ENCODE data around the gene UQCRQ. TPM values are rescaled to one million over a fixed set of nuclear protein-coding genes. Genes with fewer than 3 reads are reported as not detected.
A peak's percentile ranks its signal among the peaks of the same experiment; 100 is the strongest.

Gene UQCRQ
- total and polyA plus RNA-seq, 9 of the 15 experiments (the other 6 are each of a cell fraction or from before 2014, with no cell fraction given), result 235 to 2,421 (median 883) TPM

DNA sequence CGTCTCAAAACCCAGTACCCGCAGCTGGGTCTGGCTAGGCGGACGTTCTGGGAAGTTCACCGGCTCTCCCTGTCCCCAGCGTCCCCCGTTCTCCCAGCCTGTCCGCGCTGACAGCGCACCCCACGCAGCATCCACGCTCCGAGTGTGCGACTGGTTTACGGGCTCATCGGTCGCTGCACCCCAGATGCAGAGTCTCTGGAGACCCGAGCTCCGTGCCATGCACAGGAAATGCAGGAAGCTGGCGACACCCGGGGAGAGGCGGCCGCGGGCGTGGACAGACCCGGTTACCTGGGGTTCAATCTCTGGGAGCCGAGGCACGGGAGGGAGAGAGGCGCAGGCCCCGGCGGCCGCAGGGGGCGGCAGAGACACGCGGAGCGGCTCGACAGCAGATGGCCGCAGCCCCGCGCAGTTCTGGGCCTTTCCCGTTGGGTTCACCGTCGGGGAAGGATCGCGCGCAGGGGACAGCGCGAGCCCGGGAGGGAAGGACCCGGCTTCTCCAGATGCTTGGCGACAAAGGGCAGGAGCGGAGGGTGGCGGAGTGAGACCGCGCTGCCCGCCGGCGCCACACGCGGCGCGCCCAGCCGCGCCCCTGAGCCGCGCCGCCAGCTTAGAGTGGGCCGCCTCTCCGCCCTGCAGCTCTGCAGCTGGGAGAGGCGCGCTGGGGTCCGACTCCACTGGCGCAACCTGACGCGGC lies 36.6 kb upstream of the UQCRQ start (continued):
- TF ChIP-seq, protein P1, sequence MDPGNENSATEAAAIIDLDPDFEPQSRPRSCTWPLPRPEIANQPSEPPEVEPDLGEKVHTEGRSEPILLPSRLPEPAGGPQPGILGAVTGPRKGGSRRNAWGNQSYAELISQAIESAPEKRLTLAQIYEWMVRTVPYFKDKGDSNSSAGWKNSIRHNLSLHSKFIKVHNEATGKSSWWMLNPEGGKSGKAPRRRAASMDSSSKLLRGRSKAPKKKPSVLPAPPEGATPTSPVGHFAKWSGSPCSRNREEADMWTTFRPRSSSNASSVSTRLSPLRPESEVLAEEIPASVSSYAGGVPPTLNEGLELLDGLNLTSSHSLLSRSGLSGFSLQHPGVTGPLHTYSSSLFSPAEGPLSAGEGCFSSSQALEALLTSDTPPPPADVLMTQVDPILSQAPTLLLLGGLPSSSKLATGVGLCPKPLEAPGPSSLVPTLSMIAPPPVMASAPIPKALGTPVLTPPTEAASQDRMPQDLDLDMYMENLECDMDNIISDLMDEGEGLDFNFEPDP (CRISPR knock-in tag; IDR thresholded peaks at IDR 0.05), result no peak
- no peak for TF ChIP-seq MAFG (tag; conservative IDR thresholded peaks at IDR 0.05)
- no peak for TF ChIP-seq U2AF2 (optimal IDR thresholded peaks at IDR 0.05; ENCODE audit: low read depth, low read length)
- TF ChIP-seq, protein P2, sequence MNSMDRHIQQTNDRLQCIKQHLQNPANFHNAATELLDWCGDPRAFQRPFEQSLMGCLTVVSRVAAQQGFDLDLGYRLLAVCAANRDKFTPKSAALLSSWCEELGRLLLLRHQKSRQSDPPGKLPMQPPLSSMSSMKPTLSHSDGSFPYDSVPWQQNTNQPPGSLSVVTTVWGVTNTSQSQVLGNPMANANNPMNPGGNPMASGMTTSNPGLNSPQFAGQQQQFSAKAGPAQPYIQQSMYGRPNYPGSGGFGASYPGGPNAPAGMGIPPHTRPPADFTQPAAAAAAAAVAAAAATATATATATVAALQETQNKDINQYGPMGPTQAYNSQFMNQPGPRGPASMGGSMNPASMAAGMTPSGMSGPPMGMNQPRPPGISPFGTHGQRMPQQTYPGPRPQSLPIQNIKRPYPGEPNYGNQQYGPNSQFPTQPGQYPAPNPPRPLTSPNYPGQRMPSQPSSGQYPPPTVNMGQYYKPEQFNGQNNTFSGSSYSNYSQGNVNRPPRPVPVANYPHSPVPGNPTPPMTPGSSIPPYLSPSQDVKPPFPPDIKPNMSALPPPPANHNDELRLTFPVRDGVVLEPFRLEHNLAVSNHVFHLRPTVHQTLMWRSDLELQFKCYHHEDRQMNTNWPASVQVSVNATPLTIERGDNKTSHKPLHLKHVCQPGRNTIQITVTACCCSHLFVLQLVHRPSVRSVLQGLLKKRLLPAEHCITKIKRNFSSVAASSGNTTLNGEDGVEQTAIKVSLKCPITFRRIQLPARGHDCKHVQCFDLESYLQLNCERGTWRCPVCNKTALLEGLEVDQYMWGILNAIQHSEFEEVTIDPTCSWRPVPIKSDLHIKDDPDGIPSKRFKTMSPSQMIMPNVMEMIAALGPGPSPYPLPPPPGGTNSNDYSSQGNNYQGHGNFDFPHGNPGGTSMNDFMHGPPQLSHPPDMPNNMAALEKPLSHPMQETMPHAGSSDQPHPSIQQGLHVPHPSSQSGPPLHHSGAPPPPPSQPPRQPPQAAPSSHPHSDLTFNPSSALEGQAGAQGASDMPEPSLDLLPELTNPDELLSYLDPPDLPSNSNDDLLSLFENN (IDR thresholded peaks at IDR 0.05; ENCODE audit: low read depth in 2 of 2, low read length in 2 of 2), result no peak
- TF ChIP-seq SNIP1 (IDR thresholded peaks at IDR 0.05; ENCODE audit: low read depth), result no peak
- no peak for TF ChIP-seq KAT2B (IDR thresholded peaks at IDR 0.05; ENCODE audit: low read depth, low read length)
- TF ChIP-seq ZNF668 (CRISPR knock-in tag; IDR thresholded peaks at IDR 0.05), result no peak
- TF ChIP-seq STAG1 (CRISPR knock-in tag; IDR thresholded peaks at IDR 0.05; ENCODE audit: borderline replicate concordance), result peak; percentile 74; the same call in 1 of the 2 replicates
- TF ChIP-seq BRF1 (IDR thresholded peaks at IDR 0.05; ENCODE audit: borderline replicate concordance, extremely low read depth, insufficient read length), result no peak
- TF ChIP-seq, protein P3, sequence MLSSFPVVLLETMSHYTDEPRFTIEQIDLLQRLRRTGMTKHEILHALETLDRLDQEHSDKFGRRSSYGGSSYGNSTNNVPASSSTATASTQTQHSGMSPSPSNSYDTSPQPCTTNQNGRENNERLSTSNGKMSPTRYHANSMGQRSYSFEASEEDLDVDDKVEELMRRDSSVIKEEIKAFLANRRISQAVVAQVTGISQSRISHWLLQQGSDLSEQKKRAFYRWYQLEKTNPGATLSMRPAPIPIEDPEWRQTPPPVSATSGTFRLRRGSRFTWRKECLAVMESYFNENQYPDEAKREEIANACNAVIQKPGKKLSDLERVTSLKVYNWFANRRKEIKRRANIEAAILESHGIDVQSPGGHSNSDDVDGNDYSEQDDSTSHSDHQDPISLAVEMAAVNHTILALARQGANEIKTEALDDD (IDR thresholded peaks at IDR 0.05), result no peak
- TF ChIP-seq, protein P4, sequence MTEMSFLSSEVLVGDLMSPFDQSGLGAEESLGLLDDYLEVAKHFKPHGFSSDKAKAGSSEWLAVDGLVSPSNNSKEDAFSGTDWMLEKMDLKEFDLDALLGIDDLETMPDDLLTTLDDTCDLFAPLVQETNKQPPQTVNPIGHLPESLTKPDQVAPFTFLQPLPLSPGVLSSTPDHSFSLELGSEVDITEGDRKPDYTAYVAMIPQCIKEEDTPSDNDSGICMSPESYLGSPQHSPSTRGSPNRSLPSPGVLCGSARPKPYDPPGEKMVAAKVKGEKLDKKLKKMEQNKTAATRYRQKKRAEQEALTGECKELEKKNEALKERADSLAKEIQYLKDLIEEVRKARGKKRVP (CRISPR knock-in tag; IDR thresholded peaks at IDR 0.05), result no peak
- TF ChIP-seq ZNF140 (CRISPR knock-in tag; IDR thresholded peaks at IDR 0.05), result no peak
- no peak for TF ChIP-seq ZNF197 (CRISPR knock-in tag; IDR thresholded peaks at IDR 0.05; ENCODE audit: low read depth)
- TF ChIP-seq TCF7 (IDR thresholded peaks at IDR 0.05; ENCODE audit: borderline replicate concordance), result no peak
- TF ChIP-seq HDAC6 (IDR thresholded peaks at IDR 0.05; ENCODE audit: low read depth, low read length), result 0 out of 2 replicates have a peak, but pooled peaks have one; percentile 41
- no peak for TF ChIP-seq ZNF124 (CRISPR knock-in tag; IDR thresholded peaks at IDR 0.05)
- TF ChIP-seq FOXA1 (IDR thresholded peaks at IDR 0.05; ENCODE audit: borderline replicate concordance), result no peak
- TF ChIP-seq HDGF (IDR thresholded peaks at IDR 0.05), result no peak
- no peak for TF ChIP-seq HNRNPK (IDR thresholded peaks at IDR 0.05; ENCODE audit: low read depth, low read length, poor library complexity, severe bottlenecking)
- TF ChIP-seq PCBP2 (IDR thresholded peaks at IDR 0.05; ENCODE audit: low read depth, low read length, poor library complexity, severe bottlenecking), result no peak
- TF ChIP-seq SAFB2 (IDR thresholded peaks at IDR 0.05; ENCODE audit: borderline replicate concordance, low read depth, low read length, severe bottlenecking), result no peak
- peak; percentile 3 for TF ChIP-seq HMGN3 (IDR thresholded peaks at IDR 0.05; ENCODE audit: borderline replicate concordance, extremely low read depth, insufficient read length, low read depth, low read length)
